Thymus (tissue), 11 donors: ENCODE data around the gene EMP3. TPM values are rescaled to one million over a fixed set of nuclear protein-coding genes. Genes with fewer than 3 reads are reported as not detected.
"Not testable (repeated sequence)": the region's sequence is repeated elsewhere in the genome, so short reads cannot be mapped to it uniquely, and the experiment has no call there.

Source experiments
- DNase-seq, 9 donors: peaks; one replicate each; pipeline ENCODE4 v3.0.0-alpha.2; 2013; ENCODE audit warnings: low spot score in 9 of 9, low read depth in 6 of 9, missing footprints in 1 of 9
- H3K27ac ChIP-seq, 2 donors: one replicate each; pipeline ENCODE4 v1.5.1; 2013; ENCODE audit warnings: control low read depth in 1 of 2, low read depth in 1 of 2, low read length in 1 of 2, mild to moderate bottlenecking in 1 of 2, moderate library complexity in 1 of 2
- H3K27me3 ChIP-seq, 2 donors: one replicate each; pipeline ENCODE4 v1.5.1; 2013; ENCODE audit warnings: low read length in 1 of 2; ENCODE audit not compliant: control insufficient read depth in 2 of 2, insufficient read depth in 1 of 2
- H3K36me3 ChIP-seq, 2 donors: one replicate each; pipeline ENCODE4 v1.5.1; 2013; ENCODE audit warnings: low read length in 1 of 2, mild to moderate bottlenecking in 1 of 2, moderate library complexity in 1 of 2; ENCODE audit not compliant: control insufficient read depth in 2 of 2, insufficient read depth in 2 of 2
- H3K4me1 ChIP-seq, 2 donors: one replicate each; pipeline ENCODE4 v1.5.1; 2013; ENCODE audit warnings: low read length in 2 of 2; ENCODE audit not compliant: control insufficient read depth in 2 of 2, insufficient read depth in 2 of 2
- H3K4me3 ChIP-seq, 2 donors: one replicate each; pipeline ENCODE4 v1.5.1; 2013; ENCODE audit warnings: low read length in 2 of 2, control low read depth in 1 of 2, mild to moderate bottlenecking in 1 of 2
- H3K9me3 ChIP-seq, 2 donors: one replicate each; pipeline ENCODE4 v1.5.1; 2013; ENCODE audit warnings: low read length in 1 of 2, mild to moderate bottlenecking in 1 of 2; ENCODE audit not compliant: control insufficient read depth in 2 of 2, insufficient read depth in 1 of 2
- WGBS: extraction: QIAGEN DNeasy Blood & Tissue Kit; methylation state at CpG from one replicate; pipeline ENCODE4 v1.1.7; 2013; 5-methylcytosine and 5-hydroxymethylcytosine counted together
- polyA plus RNA-seq: library from polyadenylated mRNA; stranded (reverse); fragments of 200-250 nt; gene quantifications from one replicate; pipeline ENCODE4 v1.2.3, GENCODE V29; 2013
- total RNA-seq: library from RNA; stranded (reverse); fragments of 120-200 nt; gene quantifications from one replicate; pipeline ENCODE4 v1.2.4, GENCODE V29; 2013
- donor health status: healthy.

Gene EMP3
- total and polyA plus RNA-seq, 2 donors, result 41.2 to 94.3 TPM

DNA sequence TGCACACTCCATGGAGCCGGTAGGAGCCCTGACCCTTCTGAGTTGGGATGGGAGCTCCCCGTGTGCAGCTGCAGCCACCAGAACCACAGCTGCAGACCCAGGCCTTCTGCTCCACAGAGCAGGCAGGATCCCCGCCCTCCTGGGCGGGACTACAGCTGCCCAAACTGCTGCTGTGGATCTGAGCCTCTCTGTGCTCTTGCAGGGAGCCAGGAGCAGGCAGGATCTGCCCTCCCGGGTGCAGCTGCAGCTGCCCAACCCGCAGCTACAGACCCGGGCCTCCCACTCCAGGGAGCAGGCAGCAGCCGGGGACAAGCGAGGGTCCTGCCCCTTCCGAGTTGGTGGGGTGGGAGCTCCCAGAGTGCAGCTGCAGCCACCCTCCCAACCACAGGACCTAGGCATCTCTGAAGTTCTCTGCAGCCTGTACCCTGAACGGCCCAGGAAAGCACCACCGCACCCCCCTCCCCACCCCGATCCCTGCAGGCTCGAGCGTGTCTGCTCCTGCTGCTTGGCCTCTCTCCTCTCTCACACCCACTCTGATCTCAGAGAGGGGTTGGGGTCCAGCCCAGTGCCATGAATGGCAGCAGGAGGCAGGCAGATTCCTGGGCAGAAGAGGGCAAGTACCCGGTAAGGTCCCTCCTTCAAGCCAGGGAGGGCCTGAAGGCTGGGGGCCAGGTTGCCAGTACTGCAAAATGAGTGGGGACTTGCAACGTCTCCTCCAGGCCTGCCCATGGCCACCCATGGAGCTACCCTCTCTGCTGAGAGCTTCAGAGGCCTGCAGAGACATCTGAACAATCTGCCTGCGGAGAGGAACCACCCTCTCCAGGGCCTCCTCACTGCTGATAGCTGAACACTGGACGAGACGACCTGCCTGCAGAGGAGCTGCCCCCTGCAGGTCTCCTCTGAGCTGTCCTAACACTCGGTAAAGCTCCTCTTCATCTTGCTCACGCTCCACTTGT is 16.4 kb upstream of the EMP3 start:
- peak in 4 of 9 donors; percentile 49 to 69 (median 62) for DNase-seq
- H3K27ac ChIP-seq, result peak overlapping the region; percentile 36 to 77
- H3K27me3 ChIP-seq, result no peaks in the 10 kb centered on the region
- no peak overlapping the region for H3K4me3 ChIP-seq
- no peaks in the 10 kb centered on the region for H3K36me3 ChIP-seq
- peaks cover 12 to 19% of the 10 kb centered on the region in 2 donors for H3K4me1 ChIP-seq
- 35% methylated on average over 22 of the region's 22 CpGs for WGBS
- peaks cover 0 to 4% of the 10 kb centered on the region in 2 donors for H3K9me3 ChIP-seq

DNA sequence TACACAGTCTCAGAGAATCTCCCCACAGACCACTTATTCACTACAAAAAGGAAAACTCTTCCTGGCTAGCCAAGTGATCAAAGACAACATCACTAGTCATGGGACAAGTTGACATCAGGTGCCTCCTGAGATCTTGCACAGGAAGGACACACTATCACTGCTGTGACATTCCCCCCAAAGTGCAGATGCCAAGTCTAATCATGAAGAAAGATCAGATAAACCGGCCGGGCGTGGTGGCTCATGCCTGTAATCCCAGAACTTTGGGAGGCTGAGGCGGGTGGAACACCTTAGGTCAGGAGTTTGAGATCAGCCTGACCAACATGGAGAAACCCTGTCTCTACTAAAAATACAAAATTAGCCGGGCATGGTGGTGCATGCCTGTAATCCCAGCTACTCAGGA is 15.6 kb upstream of the EMP3 start:
- H3K36me3 ChIP-seq, H3K27me3 ChIP-seq, H3K9me3 ChIP-seq, DNase-seq, H3K4me3 ChIP-seq, H3K27ac ChIP-seq: not testable (repeated sequence)
- WGBS, result 84% methylated on average over 5 of the region's 5 CpGs
- H3K4me1 ChIP-seq, result peaks cover 12 to 19% of the 10 kb centered on the region in 2 donors

DNA sequence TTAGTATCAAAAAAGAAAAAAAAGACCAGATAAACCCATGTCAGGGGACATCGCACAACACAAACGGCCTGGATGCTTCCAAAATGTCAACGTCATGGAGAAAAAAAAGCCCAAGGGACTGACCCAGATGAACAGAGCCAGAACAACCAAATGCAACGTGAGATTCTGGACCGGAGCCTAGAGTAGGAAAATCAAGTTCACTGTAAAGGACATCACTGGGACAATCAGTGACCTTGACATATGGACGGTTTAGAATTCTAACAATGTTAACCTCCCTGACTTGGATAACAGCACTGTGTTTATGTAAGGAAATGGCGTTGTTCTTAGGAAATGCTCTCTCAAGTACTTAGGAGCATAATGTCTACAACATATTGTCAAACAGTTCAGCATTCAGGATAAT is 15.1 kb upstream of the EMP3 start:
- Histone ChIP-seq H3K36me3 (no peaks in the 10 kb centered on the region), H3K27me3 (no peaks in the 10 kb centered on the region), H3K4me3 (no peak overlapping the region), H3K27ac (no peak overlapping the region), H3K4me1 (peaks cover 12 to 19% of the 10 kb centered on the region in 2 donors), H3K9me3 (peaks cover 0 to 4% of the 10 kb centered on the region in 2 donors)
- no peak for DNase-seq
- WGBS, result 95% methylated on average over 7 of the region's 7 CpGs

DNA sequence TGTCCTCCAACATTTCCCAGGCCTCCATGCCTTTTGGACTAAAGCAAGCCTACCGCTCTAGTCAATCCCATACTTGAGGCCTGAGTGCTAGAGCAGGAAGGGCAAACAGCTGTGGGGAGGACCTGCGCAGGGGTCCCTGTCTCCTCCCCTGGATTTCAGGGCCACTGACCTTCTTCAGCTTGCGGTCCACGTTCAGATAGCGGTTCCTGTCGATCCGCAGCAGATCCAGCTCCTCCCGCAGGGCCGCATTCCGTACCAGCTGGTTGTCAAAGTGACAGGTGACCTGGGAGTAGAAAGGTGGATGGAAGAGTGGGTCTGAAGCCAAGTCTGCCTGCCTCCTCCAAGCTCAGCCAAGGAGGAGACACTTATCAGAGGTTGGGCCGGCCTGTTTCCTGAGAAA is 14.0 kb upstream of the EMP3 start:
- Histone ChIP-seq H3K27me3 (no peaks in the 10 kb centered on the region), H3K9me3 (peaks cover 0 to 4% of the 10 kb centered on the region in 2 donors), H3K36me3 (no peaks in the 10 kb centered on the region), H3K27ac (no peak overlapping the region), H3K4me1 (peaks cover 12 to 19% of the 10 kb centered on the region in 2 donors), H3K4me3 (no peak overlapping the region)
- no peak for DNase-seq
- 98% methylated on average over 11 of the region's 11 CpGs for WGBS

DNA sequence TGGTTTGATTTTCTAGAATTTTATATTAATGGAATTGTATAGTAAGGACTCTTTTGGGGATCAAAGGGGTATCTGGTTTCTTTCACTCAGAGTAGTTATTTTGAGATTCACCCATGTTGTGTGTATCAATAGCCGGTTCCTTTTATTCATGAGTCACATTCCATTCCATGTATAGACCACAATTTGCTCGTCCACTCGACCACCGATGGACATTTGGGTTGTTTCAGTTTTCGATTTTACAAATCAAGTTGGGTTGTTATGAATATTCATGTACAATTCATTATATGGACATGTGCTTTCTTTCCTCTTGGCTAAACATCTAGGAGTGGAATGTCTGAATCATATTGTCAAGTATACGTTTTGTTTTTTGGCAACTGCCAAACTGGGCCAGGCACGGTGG is 9.6 kb upstream of the EMP3 start:
- Histone ChIP-seq H3K4me1 (peaks cover 5 to 10% of the 10 kb centered on the region in 2 donors), H3K27ac (no peak overlapping the region), H3K9me3 (no peaks in the 10 kb centered on the region), H3K27me3 (no peaks in the 10 kb centered on the region), H3K4me3 (no peak overlapping the region), H3K36me3 (no peaks in the 10 kb centered on the region)
- no peak for DNase-seq
- 93% methylated on average over 7 of the region's 7 CpGs for WGBS

DNA sequence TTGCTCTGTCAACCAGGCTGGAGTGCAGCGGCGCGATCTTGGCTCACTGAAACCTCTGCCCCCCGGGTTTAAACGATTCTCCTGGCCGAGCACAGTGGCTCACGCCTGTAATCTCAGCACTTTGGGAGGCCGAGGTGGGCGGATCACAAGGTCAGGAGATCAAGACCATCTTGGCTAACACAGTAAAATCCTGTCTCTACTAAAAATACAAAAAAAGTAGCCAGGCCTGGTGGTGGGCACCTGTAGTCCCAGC is 7.7 kb upstream of the EMP3 start:
- DNase-seq, H3K9me3 ChIP-seq, H3K36me3 ChIP-seq, H3K4me3 ChIP-seq, H3K27ac ChIP-seq, H3K27me3 ChIP-seq: not testable (repeated sequence)
- 93% methylated on average over 9 of the region's 9 CpGs for WGBS
- H3K4me1 ChIP-seq, result peaks cover 11 to 27% of the 10 kb centered on the region in 2 donors

DNA sequence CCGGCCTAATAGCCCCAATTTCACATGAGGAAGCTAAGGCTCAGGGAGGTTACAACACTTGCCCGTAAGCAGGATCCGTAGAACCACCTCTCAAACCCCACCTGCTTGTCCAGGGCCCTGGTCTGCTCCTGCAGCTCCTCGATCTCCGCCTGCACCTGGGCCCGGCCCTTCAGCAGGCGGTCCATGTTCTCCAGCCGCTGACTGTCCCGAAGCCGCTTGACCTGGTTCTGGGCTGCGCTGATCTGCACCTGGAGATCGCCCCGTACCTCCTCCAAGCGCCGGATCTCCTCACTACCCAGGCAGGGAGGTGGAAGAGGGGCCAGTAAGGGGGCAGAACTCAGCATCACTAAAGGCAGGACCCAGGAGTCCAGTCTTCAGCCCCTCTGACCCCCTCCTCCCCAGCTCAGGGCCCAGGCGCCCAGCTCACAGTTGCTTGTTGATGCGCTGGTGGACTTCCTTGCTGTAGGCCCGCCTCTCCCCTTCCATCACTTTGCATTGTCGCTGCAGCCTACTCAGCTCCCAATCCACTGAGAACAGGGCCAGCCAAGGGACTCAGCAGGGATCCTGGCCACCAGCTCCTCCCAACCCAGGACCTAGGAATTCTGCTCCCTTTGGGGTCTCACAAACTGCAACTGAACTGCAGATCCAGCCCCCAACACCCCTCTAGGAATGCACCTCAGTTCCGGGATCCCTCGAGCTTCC is 6.9 kb upstream of the EMP3 start:
- DNase-seq, result no peak
- no peaks in the 10 kb centered on the region for H3K9me3 ChIP-seq
- no peaks in the 10 kb centered on the region for H3K27me3 ChIP-seq
- no peaks in the 10 kb centered on the region for H3K36me3 ChIP-seq
- H3K4me1 ChIP-seq, result peaks cover 17 to 35% of the 10 kb centered on the region in 2 donors
- WGBS, result 97% methylated on average over 21 of the region's 21 CpGs
- no peak overlapping the region for H3K4me3 ChIP-seq
- no peak overlapping the region for H3K27ac ChIP-seq

DNA sequence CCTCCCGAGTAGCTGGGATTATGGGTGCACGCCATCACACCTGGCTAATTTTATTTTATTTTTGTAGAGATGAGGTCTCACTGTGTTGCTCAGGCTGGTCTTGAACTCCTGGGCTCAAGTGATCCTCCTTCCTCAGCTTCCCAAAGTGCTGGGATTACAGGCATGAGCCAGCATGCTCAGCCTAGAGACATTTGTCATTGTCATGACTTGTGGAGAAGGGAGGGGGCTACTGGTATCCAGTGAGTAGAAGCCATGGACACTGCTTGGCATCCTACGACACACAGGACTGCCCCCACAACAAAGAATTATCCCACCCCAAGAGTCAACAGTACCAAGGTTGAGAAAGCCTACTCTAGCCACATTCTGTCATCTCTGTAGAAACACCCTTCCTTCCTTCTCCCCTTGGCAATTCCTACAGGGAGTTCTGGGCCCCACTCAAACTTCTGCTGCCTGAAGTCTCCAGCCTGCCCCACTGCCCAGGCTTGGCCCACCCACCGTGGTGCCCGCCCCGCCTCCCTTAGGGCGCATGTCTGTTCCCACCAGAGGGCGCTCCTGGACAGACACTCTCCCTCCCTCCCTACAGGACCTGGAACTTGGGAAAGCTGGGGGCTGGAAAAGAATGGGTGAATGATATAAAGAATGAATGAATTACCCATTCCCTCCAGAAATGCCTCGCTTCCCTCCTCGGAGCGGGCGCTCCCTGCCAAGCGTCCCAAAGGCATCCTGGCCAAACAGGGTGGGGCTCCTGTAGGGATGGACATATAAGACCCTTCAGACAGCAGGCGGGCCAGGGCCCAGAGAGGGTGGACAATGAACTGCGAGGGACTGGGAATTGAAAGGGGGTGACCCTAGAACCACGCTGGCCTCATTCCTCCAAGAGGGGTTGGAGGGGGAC is 5.5 kb upstream of the EMP3 start:
- peaks cover 22 to 48% of the 10 kb centered on the region in 2 donors for H3K4me1 ChIP-seq

DNA sequence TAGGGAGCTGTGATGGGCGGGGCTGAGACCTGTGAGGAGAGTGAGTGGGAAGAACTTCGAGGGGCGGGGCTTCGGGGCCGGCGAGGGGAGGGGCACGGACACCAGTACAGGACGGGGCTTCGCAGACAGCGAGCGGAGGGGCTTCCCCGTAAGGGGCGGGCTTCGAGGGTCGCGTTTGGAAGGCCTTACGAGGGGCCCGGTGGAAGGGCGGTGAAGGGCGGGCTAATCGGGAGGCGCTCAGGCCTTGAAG is 4.1 kb upstream of the EMP3 start:
- H3K4me3 ChIP-seq, result peak overlapping the region; percentile 55 to 56
- H3K9me3 ChIP-seq, result no peaks in the 10 kb centered on the region
- H3K27me3 ChIP-seq, result no peaks in the 10 kb centered on the region
- peak overlapping the region; percentile 98 to 100 for H3K27ac ChIP-seq
- under 1% methylated on average over 22 of the region's 22 CpGs for WGBS
- no peaks in the 10 kb centered on the region for H3K36me3 ChIP-seq
- peak; percentile 81 to 97 (median 94) for DNase-seq
- peaks cover 33 to 61% of the 10 kb centered on the region in 2 donors for H3K4me1 ChIP-seq

More for the DNA sequence above, 5.5 kb upstream of the EMP3 start:
- peak in 6 of 9 donors; percentile 52 to 80 (median 66) for DNase-seq
- no peaks in the 10 kb centered on the region for H3K27me3 ChIP-seq
- no peaks in the 10 kb centered on the region for H3K36me3 ChIP-seq
- no peak overlapping the region for H3K4me3 ChIP-seq
- WGBS, result 47% methylated on average over 16 of the region's 16 CpGs
- no peaks in the 10 kb centered on the region for H3K9me3 ChIP-seq
- peak overlapping the region in 1 of 2 donors; percentile 100 for H3K27ac ChIP-seq
